RWPE1 (cell line): ENCODE data around the gene ZNF524.
"Not testable (repeated sequence)": the region's sequence is repeated elsewhere in the genome, so short reads cannot be mapped to it uniquely, and the experiment has no call there.

ENCODE experiments used
- CTCF ChIA-PET: fragments of 350-600 bp; sonication (Branson Sonifier 250); formaldehyde crosslinking; extraction: SDS; loops from one replicate; lab custom pipeline; 2021; lab: Yijun Ruan, JAX
- POLR2A ChIA-PET: fragments of 400-600 bp; formaldehyde crosslinking; extraction: SDS; loops from one replicate; lab custom pipeline; 2020; ENCODE audit warnings: antibody characterized with exemption; ENCODE audit not compliant: low non-redundant PET; lab: Yijun Ruan, JAX
- DNase-seq: peaks from one replicate; pipeline ENCODE4 v3.0.0; 2012; ENCODE audit warnings: low spot score
- H3K27ac ChIP-seq: fragments of 450-650 bp; 2 replicates; pipeline ENCODE4 v1.5.1; 2017
- CTCF ChIP-seq: fragments of 450-650 bp; conservative IDR thresholded peaks from 2 replicates; pipeline ENCODE4 v1.5.1; 2017; ENCODE audit warnings: low read depth, mild to moderate bottlenecking

ZNF524 gene

GRCh38 chr19:55554741-55555152 is 45.3 kb upstream of the ZNF524 start:
- H3K27ac ChIP-seq = no peak overlapping the region
- CTCF ChIA-PET = no interaction called here
- POLR2A ChIA-PET = no interaction called here
- no peak for DNase-seq
- no peak for TF ChIP-seq CTCF

GRCh38 chr19:55559684-55560083 is 40.4 kb upstream of the ZNF524 start:
- ChIA-PET POLR2A (no interaction called here), CTCF (interaction anchor here (0.5 to 0.7 kb wide), 2 partner anchors 14 to 55 kb away, joined by 3 to 4 read pairs; no protein-coding TSS in a partner anchor)
- no peak overlapping the region for H3K27ac ChIP-seq
- no peak for DNase-seq
- no peak for TF ChIP-seq CTCF

GRCh38 chr19:55563261-55563690 is 36.8 kb upstream of the ZNF524 start:
- ChIA-PET CTCF (no interaction called here), POLR2A (no interaction called here)
- no peak overlapping the region for H3K27ac ChIP-seq
- no peak for TF ChIP-seq CTCF
- DNase-seq = no peak

- TF ChIP-seq CTCF = no peak
- ChIA-PET CTCF (no interaction called here), POLR2A (interaction anchor here (0.7 kb wide), 1 partner anchor 31 kb away, joined by 6 read pairs; no protein-coding TSS in a partner anchor)
- no peak overlapping the region for H3K27ac ChIP-seq
- no peak for DNase-seq
Measured at GRCh38 chr19:55566823-55567222, 33.3 kb upstream of the ZNF524 start.

GRCh38 chr19:55567708-55568328 is 32.3 kb upstream of the ZNF524 start:
- TF ChIP-seq CTCF = no peak
- ChIA-PET POLR2A (no interaction called here), CTCF (no interaction called here)
- no peak for DNase-seq
- H3K27ac ChIP-seq = no peak overlapping the region

- CTCF ChIA-PET, POLR2A ChIA-PET, DNase-seq, H3K27ac ChIP-seq: not testable (repeated sequence)
Measured at GRCh38 chr19:55569477-55569876, 30.6 kb upstream of the ZNF524 start.

- CTCF ChIA-PET = interaction anchor here (0.7 to 1.1 kb wide), 2 partner anchors 14 to 59 kb away, joined by 3 to 4 read pairs; no protein-coding TSS in a partner anchor
- POLR2A ChIA-PET, H3K27ac ChIP-seq, DNase-seq: not testable (repeated sequence)
Measured at GRCh38 chr19:55573929-55574328, 26.2 kb upstream of the ZNF524 start.
